Vagina (tissue), 2 donors: ENCODE measurements around the gene ANKRD44. TPM values are rescaled to one million over a fixed set of nuclear protein-coding genes. Genes with fewer than 3 reads are reported as not detected.

Experiments used
- DNase-seq, 2 donors: peaks; one replicate each; pipeline ENCODE4 v3.0.0-alpha.2; 2017; ENCODE audit errors: extremely low spot score in 2 of 2
- H3K27ac ChIP-seq: fragments of 200-600 bp; sonication (generic); one replicate; pipeline ENCODE4 v1.5.1; 2019
- H3K27me3 ChIP-seq: fragments of 200-600 bp; sonication (generic); one replicate; pipeline ENCODE4 v1.5.1; 2019
- H3K36me3 ChIP-seq, 2 donors: fragments of 200-600 bp; sonication (generic); one replicate each; pipeline ENCODE4 v1.5.1; 2017 to 2019
- H3K4me1 ChIP-seq: fragments of 200-600 bp; sonication (generic); one replicate; pipeline ENCODE4 v1.5.1; 2019
- H3K4me3 ChIP-seq, 2 donors: fragments of 200-600 bp; sonication (generic); 1 replicate in 1 of 2; 2 replicates in 1 of 2; pipeline ENCODE4 v1.5.1; 2016 to 2019
- H3K9me3 ChIP-seq: fragments of 200-600 bp; sonication (generic); one replicate; pipeline ENCODE4 v1.5.1; 2019
- POLR2A ChIP-seq, 2 donors: fragments of 450-650 bp; IDR thresholded peaks; one replicate each; pipeline ENCODE4 v1.6.1; 2017; ENCODE audit warnings: antibody characterized with exemption in 2 of 2, mild to moderate bottlenecking in 2 of 2, moderate library complexity in 2 of 2
- POLR2AphosphoS5 ChIP-seq, 2 donors: sonication (generic); formaldehyde crosslinking; IDR thresholded peaks; one replicate each; pipeline ENCODE4 v1.9.0; 2017; ENCODE audit warnings: antibody characterized with exemption in 2 of 2, mild to moderate bottlenecking in 2 of 2, low read depth in 1 of 2; ENCODE audit not compliant: insufficient read depth in 1 of 2
- intact Hi-C: fragments of 100-400 bp; cut with DNase I; formaldehyde crosslinking; loops from one replicate; pipeline ENCODE4 v1.15.1; 2023
- total RNA-seq: library from RNA; depleted of rRNA; stranded (reverse); fragments of >200 nt; gene quantifications from one replicate; pipeline ENCODE4 v1.2.3, GENCODE V29; 2016
- TF ChIP-seq, protein P1 (sequence below), 3 experiments: fragments of 450-650 bp in 2 of 3; fragments of 200-600 bp in 1 of 3; sonication (generic) in 1 of 3; IDR thresholded peaks; one replicate each; pipeline ENCODE4 v1.5.1; 2017 to 2019; ENCODE audit warnings: antibody characterized with exemption in 3 of 3, mild to moderate bottlenecking in 2 of 3, moderate library complexity in 2 of 3

Gene ANKRD44
- 46.4 TPM for total RNA-seq

DNA sequence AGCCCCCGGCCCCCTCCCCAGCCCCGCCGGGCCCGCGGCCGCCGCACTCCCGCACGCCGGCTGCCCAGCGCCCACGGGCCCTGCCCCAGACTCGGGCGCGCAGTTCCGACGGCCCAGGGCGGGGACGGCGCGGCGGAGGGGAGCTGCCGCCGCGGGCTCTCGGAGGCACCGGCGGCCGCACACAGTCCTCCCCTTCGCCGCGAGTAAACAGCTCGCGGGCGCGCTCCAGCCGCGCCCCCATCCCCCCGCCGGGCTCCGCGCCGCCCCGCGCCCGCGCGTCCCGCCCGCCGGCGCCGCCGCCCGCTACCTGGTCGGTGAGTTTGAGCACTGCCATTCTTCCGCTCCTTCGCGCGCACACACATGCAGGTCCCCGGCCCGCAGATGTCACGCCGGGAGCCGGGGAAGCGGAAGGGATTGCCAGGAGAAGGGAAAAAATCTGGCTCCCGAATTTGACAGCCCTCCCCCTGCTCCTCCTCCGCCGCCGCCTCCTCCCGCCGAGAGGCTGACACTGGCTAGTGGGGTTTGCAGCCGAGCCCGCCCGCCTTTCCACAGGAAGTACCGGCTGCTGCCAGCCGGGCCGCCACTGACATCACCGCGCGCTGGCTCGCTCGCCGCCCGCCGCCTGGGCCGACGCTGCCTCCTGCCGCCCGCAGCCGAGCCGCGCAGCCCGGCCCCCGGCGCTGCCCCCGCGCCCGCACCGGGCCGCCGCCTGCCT, at the start of gene ANKRD44:
Gene ANKRD44, minus strand, starts transcription at position 510 of the 715 bp plus-strand sequence. Its CDS starts 176 bp downstream, at position 334.
- TF ChIP-seq, protein P1, sequence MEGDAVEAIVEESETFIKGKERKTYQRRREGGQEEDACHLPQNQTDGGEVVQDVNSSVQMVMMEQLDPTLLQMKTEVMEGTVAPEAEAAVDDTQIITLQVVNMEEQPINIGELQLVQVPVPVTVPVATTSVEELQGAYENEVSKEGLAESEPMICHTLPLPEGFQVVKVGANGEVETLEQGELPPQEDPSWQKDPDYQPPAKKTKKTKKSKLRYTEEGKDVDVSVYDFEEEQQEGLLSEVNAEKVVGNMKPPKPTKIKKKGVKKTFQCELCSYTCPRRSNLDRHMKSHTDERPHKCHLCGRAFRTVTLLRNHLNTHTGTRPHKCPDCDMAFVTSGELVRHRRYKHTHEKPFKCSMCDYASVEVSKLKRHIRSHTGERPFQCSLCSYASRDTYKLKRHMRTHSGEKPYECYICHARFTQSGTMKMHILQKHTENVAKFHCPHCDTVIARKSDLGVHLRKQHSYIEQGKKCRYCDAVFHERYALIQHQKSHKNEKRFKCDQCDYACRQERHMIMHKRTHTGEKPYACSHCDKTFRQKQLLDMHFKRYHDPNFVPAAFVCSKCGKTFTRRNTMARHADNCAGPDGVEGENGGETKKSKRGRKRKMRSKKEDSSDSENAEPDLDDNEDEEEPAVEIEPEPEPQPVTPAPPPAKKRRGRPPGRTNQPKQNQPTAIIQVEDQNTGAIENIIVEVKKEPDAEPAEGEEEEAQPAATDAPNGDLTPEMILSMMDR (IDR thresholded peaks at IDR 0.05), result peak in 1 of 3 experiments; percentile 49
- TF ChIP-seq POLR2A (IDR thresholded peaks at IDR 0.05), result peak in 1 of 2 donors; percentile 56
- TF ChIP-seq POLR2AphosphoS5 (IDR thresholded peaks at IDR 0.05; ENCODE audit: insufficient read depth in 1 of 2, low read depth in 1 of 2), result peak in 1 of 2 donors; percentile 79
- Histone ChIP-seq H3K27ac (peak within 1 kb of the TSS; percentile 89), H3K4me3 (peak within 1 kb of the TSS; percentile 76 to 85), H3K4me1 (peaks cover 43% of the 10 kb centered on the region), H3K27me3 (no peaks in the 10 kb centered on the region), H3K9me3 (no peaks in the 10 kb centered on the region), H3K36me3 (no peaks in the 10 kb centered on the region)
- intact Hi-C loops, result loop anchor here (10.0 kb wide), 2 partner anchors 116 to 186 kb away; no protein-coding TSS in a partner anchor
- peak in 1 of 2 donors; percentile 95 for DNase-seq

DNA sequence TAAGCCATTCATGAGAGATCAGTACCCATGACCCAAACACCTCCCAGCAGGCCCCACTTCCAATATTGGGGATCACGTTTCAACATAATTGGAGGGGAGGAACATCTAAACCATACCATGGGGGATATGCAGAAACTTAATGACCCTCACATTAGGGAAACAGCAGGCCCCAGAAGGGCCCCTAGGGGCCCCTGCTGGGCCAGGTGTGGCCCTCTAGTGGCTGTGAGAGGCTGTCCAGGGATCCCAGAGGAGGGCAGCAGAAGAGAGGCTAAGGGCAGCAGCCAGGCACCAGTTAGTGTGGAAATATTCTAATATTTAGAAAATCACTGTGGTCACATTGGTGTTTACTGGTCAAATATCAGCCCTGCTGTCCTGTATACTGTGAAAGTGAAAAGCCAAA, 49.3 kb upstream of the ANKRD44 start:
- Histone ChIP-seq H3K4me1 (no peaks in the 10 kb centered on the region), H3K9me3 (no peaks in the 10 kb centered on the region)

GRCh38 chr2:197358931-197359330, 48.4 kb upstream of the ANKRD44 start:
- Histone ChIP-seq H3K27ac (no peak overlapping the region), H3K9me3 (no peaks in the 10 kb centered on the region), H3K4me3 (no peak overlapping the region), H3K27me3 (no peaks in the 10 kb centered on the region), H3K36me3 (no peaks in the 10 kb centered on the region), H3K4me1 (no peaks in the 10 kb centered on the region)
- intact Hi-C loops, result no loop called here
- no peak for TF ChIP-seq POLR2A (IDR thresholded peaks at IDR 0.05)
- TF ChIP-seq, protein P1 (IDR thresholded peaks at IDR 0.05), result no peak
- no peak for TF ChIP-seq POLR2AphosphoS5 (IDR thresholded peaks at IDR 0.05; ENCODE audit: insufficient read depth in 1 of 2, low read depth in 1 of 2)
- no peak for DNase-seq

More for the DNA sequence above, 49.3 kb upstream of the ANKRD44 start:
- H3K27me3 ChIP-seq, result no peaks in the 10 kb centered on the region
- intact Hi-C loops, result no loop called here
- DNase-seq, result no peak
- no peak for TF ChIP-seq POLR2AphosphoS5 (IDR thresholded peaks at IDR 0.05; ENCODE audit: insufficient read depth in 1 of 2, low read depth in 1 of 2)
- TF ChIP-seq POLR2A (IDR thresholded peaks at IDR 0.05), result no peak
- TF ChIP-seq, protein P1 (IDR thresholded peaks at IDR 0.05), result no peak
- H3K27ac ChIP-seq, result no peak overlapping the region
- H3K4me3 ChIP-seq, result no peak overlapping the region
- H3K36me3 ChIP-seq, result no peaks in the 10 kb centered on the region

GRCh38 chr2:197357986-197358385, 47.4 kb upstream of the ANKRD44 start:
- Histone ChIP-seq H3K4me1 (no peaks in the 10 kb centered on the region), H3K4me3 (no peak overlapping the region), H3K27ac (no peak overlapping the region), H3K9me3 (no peaks in the 10 kb centered on the region), H3K27me3 (no peaks in the 10 kb centered on the region), H3K36me3 (no peaks in the 10 kb centered on the region)
- TF ChIP-seq POLR2A (IDR thresholded peaks at IDR 0.05) (no peak), POLR2AphosphoS5 (IDR thresholded peaks at IDR 0.05; ENCODE audit: insufficient read depth in 1 of 2, low read depth in 1 of 2) (no peak)
- TF ChIP-seq, protein P1 (IDR thresholded peaks at IDR 0.05), result no peak
- no peak for DNase-seq
- intact Hi-C loops, result no loop called here

DNA sequence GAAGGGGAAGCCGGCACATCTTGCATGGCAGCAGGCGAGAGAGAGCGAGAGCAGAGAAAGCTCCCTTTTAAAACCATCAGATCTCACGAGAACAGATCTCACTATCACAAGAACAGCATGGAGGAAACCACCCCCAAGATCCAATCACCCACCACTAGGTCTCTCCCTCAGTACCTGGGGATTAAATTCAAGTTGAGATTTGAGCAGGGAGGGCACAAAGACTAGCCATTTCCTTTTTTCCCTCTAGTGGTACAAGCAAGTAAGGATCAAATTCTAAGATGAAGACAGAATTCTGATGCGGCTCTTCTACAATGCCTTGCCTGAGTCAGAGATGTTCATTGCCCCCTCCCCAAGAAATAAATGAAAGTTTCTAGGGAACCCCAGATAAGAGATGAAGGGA, 45.6 kb upstream of the ANKRD44 start:
- DNase-seq, result no peak
- TF ChIP-seq POLR2AphosphoS5 (IDR thresholded peaks at IDR 0.05; ENCODE audit: insufficient read depth in 1 of 2, low read depth in 1 of 2) (no peak), POLR2A (IDR thresholded peaks at IDR 0.05) (no peak)
- TF ChIP-seq, protein P1 (IDR thresholded peaks at IDR 0.05), result no peak
- Histone ChIP-seq H3K27ac (no peak overlapping the region), H3K9me3 (no peaks in the 10 kb centered on the region), H3K4me3 (no peak overlapping the region), H3K27me3 (no peaks in the 10 kb centered on the region), H3K4me1 (no peaks in the 10 kb centered on the region), H3K36me3 (no peaks in the 10 kb centered on the region)
- intact Hi-C loops, result no loop called here
